ENCODE results near the gene DPM1.

Gene DPM1

DNA sequence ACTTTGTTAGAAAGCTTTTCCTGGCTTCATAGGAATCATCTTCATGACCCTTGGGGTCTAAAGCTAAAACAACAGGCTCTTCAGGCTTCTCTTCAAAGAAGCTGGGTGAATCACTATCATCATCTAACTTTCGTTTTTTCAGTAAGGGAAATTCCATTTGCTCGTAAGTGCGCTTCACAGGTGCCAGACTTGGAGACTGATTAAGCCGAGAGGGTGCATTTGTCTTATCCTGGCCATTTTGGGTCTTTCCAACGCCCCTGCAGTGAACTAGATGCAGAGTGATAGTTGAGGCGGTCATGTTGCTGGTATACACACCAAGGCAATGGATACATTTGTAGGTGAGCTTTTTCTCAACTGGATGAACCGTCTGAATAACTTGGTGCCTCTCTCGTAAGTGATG is 65.9 kb downstream of the DPM1 start:
- no peak for DNase-seq

- no peak for DNase-seq
These were observed 67.2 kb downstream of the DPM1 start for GRCh38 chr20:50891138-50891537.

- no peak for DNase-seq
These were observed 70.8 kb downstream of the DPM1 start for GRCh38 chr20:50887576-50887975.

- DNase-seq: no peak
These were observed 72.0 kb downstream of the DPM1 start for GRCh38 chr20:50886184-50886790.

DNA sequence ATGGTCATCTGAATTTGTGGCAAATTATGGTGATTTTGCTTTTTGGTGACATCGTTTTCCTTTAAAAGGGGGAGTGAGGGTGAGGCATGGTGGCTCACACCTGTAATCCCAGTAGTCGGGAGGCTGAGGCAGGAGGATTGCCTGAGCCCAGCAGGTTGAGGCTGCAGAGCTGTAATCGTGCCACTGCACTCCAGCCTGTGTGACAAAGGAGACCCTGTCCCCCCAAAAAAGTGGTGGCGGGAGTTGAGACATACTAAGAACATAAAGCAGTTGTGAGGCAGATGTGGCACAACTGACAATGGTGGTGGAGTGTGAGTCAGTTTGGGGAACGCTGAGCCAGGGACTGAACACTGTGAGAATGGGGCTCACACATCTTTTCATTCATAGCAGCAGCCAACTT is 72.6 kb downstream of the DPM1 start:
- DNase-seq: no peak

DNA sequence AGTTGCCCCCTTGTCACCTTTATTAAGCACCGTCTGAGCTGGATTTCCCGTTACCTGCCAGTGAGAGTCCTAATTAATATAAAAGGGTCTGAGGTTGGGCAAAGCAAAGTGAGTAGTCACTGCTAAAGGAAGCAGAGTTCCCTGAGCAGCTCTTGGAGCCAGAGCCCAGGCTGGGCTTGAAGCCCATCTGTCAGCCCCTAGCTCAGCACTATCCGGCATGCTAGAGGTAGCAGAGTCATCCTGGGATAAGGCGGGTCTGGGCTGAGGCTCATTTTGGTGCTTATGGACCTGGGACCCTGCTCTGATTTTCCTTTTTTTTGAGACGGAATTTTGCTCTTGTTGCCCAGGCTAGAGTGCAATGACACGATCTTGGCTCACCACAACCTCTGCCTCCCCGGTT is 73.3 kb downstream of the DPM1 start:
- no peak for DNase-seq
